MV-4-11 (cell line): ENCODE results near the gene LLGL2.

Source experiments
- DNase-seq: peaks from one replicate; lab custom pipeline; 2025; lab: John Stamatoyannopoulos, UW

LLGL2 gene

GRCh38 chr17:75614006-75614405 lies 88.5 kb downstream of the LLGL2 start:
- DNase-seq: no peak

GRCh38 chr17:75614556-75615270 lies 89.2 kb downstream of the LLGL2 start:
- no peak for DNase-seq

DNA sequence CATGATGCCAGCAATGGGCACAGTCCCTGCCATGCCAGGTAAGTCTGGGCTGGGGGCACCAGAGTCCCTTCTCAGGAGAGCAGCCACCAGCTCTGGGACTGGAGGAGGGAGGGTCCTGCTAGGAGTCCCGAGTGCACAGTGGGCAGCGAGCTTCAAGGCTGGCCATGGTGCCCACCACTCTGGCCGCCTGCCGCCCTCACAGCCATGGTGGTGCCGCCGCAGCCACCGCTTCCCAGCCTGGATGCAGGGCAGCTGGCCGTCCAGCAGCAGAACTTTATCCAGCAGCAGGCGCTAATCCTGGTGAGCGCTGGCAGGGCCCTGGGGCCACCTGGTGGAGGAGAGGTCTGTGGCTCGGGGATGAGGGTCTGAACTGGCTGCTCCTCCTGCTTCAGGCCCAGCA lies 89.8 kb downstream of the LLGL2 start:
- no peak for DNase-seq

- DNase-seq: no peak
These were observed 91.1 kb downstream of the LLGL2 start for GRCh38 chr17:75616521-75617122.

DNA sequence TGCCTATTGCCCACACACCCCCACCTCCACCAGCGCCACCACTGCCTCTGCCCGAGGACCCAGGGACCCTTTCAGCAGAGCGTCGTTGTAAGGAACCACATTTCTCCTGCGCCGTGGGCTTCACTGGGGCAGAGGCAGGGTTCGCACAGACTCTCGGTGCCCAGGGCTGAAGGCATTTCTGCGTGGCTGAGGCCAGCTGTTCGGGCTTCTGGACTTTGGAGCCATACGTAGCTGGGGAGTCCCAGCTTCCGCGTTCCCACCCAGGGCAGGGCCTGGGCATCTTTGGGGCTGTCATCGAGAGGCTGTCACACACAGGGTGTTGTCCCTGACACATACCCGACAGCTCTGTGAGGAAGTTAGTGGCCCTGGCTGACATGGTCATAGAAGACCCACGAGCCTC lies 91.7 kb downstream of the LLGL2 start:
- DNase-seq: no peak

GRCh38 chr17:75617675-75618074 lies 92.2 kb downstream of the LLGL2 start:
- DNase-seq: no peak

DNA sequence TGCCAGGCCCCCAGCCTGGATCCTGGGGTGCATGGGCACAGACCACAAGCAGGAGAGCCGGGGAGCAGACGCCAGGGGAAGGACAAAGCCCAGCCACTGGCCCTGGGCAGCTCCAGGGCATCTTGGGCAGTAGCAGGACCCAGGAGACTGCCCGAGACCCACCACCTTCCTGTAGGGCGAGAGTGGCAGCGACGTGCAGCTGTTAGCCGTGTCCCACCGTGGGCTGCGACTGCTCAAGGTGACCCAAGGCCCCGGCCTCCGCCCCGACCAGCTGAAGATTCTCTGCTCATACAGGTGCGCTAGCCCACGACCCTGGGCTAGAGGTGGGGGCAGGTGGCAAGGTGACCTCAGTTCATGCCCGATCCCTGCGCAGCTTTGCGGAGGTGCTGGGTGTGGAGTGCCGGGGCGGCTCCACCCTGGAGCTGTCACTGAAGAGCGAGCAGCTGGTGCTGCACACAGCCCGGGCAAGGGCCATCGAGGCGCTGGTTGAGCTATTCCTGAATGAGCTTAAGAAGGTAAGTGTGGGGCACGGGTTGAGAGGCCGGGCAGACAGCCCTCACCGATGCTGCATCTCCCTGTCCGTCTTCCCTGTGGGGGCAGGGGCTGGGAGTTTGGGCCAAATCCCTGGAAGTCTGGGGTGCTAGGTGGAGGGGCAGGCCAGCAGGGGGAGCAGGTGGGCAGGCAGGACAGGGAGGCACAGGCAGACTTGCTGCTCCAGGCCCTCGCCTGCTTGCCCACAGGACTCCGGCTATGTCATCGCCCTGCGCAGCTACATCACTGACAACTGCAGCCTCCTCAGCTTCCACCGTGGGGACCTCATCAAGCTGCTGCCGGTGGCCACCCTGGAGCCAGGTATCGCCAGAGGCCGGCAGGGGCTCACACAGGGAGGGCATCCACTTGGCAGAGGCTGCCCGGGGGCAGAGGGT lies 94.3 kb downstream of the LLGL2 start:
- DNase-seq: no peak

GRCh38 chr17:75621489-75621888 lies 96.0 kb downstream of the LLGL2 start:
- DNase-seq: no peak

DNA sequence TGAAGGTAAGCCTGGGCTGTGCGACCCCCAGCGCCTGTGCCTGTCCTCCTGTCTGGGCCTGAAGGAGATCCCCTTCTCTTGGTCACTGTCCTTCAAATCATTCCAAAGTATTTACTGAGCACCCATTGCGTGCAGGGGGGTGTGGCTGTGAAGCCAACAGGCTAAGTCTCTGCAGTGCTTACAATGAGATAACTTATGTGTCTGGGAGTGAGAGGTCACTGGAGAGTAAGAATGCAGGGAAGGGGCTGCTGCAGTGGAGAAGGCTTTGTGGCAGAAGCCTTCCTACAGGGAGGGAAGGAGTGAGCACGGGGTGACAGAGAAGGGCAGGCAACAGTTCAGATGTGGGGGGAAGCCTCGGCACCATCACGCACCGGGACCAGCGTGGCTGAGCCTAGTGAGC lies 96.6 kb downstream of the LLGL2 start:
- DNase-seq: no peak

DNA sequence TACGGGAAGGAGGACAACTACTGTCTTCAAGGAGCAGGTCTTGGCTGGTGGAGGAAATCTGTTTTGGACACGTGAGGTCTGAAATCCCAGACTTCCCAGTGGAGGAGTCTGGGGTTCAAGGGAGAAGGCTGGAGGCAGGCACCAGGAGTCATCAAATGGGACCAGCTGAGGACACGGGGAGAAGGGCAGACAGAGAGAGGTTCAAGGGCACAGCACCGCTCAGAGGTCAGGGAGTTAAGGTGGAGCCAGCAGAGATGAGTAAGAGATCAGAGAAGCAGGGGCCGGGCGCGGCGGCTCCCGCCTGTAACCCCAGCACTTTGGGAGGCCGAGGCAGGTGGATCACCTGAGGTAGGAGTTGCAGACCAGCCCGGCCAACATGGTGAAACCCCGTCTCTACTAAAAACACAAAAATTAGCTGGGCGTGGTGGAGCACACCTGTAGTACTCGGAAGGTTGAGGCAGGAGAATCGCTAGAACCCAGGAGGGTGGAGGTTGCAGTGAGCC lies 97.3 kb downstream of the LLGL2 start:
- DNase-seq: no peak

DNA sequence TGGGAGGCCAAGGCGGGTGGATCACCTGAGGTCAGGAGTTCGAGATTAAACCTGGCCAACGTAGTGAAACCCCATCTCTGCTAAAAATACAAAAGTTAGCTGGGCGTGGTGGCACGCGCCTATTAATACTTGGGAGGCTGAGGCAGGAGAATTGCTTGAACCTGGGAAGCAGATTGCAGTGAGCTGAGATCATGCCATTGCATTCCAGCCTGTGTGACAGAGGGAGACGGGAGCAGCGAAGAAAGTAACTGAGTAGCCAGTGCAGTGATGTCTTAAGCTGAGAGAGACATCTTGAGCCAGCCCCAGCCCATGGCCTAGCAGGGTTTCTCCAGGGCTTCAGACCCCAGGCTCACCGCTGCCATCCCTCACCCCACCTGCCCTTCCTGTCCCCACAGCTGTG lies 97.9 kb downstream of the LLGL2 start:
- DNase-seq: no peak

DNA sequence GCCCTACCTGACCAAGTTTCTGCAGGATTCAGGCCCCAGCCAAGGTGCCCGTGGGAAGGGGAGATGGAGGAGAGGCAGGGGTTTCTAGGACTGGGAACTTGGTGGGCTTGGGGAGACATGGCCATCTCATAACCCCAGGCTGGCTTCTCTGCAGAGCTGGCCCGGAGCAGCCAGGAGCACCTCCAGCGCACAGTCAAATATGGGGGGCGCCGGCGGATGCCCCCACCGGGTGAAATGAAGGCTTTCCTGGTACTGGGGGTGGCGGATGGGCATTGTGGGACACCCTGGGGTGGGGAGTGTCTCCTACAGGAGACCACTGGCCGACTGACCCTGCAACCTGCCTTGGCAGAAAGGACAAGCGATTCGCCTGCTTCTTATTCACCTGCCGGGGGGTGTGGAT lies 98.5 kb downstream of the LLGL2 start:
- no peak for DNase-seq
